ENCODE measurements around the gene PTCH1. TPM values are rescaled to one million over a fixed set of nuclear protein-coding genes. Genes with fewer than 3 reads are reported as not detected.

The PTCH1 gene
- total RNA-seq, 2 experiments from 2014 or later = 5.4 to 7.3 TPM

DNA sequence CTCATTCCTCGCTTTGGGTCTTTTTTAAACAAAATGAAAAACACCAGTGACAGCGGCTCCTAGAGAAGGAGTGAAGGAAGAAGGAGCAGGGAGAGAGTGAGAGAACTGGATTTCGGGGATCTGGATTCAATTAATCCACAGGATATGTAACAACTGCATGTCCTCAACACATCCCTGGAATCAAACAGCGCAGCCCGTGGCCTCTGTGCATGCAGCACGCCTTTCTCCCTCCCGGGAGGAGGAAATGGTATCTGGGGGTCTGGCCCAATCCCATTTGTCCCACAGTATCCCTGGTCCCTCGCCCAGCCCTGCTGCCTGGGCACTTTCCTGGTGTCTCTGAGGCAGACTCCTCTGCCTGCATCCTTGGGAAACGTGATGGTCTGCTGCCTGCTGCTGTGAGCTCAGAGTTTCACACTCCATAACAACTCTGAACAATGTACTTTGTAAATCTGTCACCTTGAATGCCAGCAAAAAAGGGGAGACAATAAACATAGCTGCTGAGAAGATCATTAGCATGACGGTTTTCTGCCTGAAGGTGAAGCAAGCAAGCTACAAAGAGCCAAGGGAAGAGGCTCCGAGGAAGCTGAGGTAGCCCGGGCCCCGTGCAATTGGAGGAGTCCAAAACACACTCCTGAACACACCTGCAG is 56.1 kb downstream of the PTCH1 start:
- ChIA-PET POLR2A (interaction anchor here (2.3 kb wide), 1 partner anchor 16 kb away, joined by 7 read pairs; no protein-coding TSS in a partner anchor), CTCF (interaction anchor here (2.0 kb wide), 1 partner anchor 9 kb away, joined by 6 read pairs; no protein-coding TSS in a partner anchor)
- Mint-ChIP-seq H3K9me3 (no peaks in the 10 kb centered on the region), H3K4me3 (no peak overlapping the region), H3K4me1 (ENCODE audit: low read depth) (peaks cover 30% of the 10 kb centered on the region), H3K27ac (no peak overlapping the region), H3K27me3 (peaks cover 1% of the 10 kb centered on the region), H3K36me3 (ENCODE audit: low read depth) (peaks cover 16% of the 10 kb centered on the region)
- intact Hi-C loops (cut with micrococcal nuclease) = loop anchor here (5.0 kb wide), 1 partner anchor 42 kb away; no protein-coding TSS in a partner anchor
- ATAC-seq (no peak), DNase-seq (no peak)
- TF ChIP-seq, protein P1, sequence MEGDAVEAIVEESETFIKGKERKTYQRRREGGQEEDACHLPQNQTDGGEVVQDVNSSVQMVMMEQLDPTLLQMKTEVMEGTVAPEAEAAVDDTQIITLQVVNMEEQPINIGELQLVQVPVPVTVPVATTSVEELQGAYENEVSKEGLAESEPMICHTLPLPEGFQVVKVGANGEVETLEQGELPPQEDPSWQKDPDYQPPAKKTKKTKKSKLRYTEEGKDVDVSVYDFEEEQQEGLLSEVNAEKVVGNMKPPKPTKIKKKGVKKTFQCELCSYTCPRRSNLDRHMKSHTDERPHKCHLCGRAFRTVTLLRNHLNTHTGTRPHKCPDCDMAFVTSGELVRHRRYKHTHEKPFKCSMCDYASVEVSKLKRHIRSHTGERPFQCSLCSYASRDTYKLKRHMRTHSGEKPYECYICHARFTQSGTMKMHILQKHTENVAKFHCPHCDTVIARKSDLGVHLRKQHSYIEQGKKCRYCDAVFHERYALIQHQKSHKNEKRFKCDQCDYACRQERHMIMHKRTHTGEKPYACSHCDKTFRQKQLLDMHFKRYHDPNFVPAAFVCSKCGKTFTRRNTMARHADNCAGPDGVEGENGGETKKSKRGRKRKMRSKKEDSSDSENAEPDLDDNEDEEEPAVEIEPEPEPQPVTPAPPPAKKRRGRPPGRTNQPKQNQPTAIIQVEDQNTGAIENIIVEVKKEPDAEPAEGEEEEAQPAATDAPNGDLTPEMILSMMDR (IDR thresholded peaks at IDR 0.05) = no peak

DNA sequence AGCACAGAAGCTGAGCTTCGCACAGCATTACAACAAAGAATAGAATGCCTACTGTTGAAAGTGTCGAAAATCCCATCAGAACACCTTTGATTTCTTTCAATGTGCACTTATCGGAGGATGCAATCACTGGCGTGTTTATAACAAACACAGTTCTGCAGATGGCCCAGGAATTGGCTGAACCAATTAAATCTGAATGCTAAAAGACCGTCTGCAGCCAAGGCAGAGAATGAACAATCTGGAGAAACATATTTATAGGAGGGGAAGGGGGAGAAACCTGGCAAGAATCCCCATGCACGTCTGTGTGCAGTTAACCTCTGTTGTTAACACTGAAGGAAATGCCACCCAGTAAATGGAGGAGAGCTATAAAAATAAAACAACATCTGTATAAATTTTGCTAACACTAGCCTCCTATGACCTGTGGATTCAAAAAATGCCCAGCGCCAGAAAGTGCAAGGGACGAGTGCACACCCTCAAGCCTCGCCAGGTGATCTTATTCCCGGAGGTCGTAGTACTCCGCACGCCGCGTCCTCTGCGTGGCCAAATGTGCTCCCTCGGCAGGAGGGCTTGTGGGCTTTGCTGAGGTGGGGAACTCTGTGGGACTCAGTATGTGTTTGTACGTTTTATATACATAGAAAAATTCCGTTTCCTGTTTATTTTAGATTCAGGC is 56.8 kb downstream of the PTCH1 start:
- H3K27me3 Mint-ChIP-seq = peaks cover 1% of the 10 kb centered on the region
- intact Hi-C loops (cut with micrococcal nuclease) = loop anchor here (5.0 kb wide), 1 partner anchor 42 kb away; no protein-coding TSS in a partner anchor
- no peak overlapping the region for H3K4me3 Mint-ChIP-seq
- CTCF ChIA-PET = interaction anchor here (2.0 kb wide), 1 partner anchor 9 kb away, joined by 6 read pairs; no protein-coding TSS in a partner anchor
- peaks cover 30% of the 10 kb centered on the region for H3K4me1 Mint-ChIP-seq (ENCODE audit: low read depth)
- no peaks in the 10 kb centered on the region for H3K9me3 Mint-ChIP-seq
- TF ChIP-seq, protein P1 (IDR thresholded peaks at IDR 0.05) = no peak
- H3K27ac Mint-ChIP-seq = no peak overlapping the region
- POLR2A ChIA-PET = interaction anchor here (0.6 kb wide), 1 partner anchor 1197 kb away, joined by 4 read pairs; no protein-coding TSS in a partner anchor
- ATAC-seq = no peak
- no peak for DNase-seq
- peaks cover 15% of the 10 kb centered on the region for H3K36me3 Mint-ChIP-seq (ENCODE audit: low read depth)

DNA sequence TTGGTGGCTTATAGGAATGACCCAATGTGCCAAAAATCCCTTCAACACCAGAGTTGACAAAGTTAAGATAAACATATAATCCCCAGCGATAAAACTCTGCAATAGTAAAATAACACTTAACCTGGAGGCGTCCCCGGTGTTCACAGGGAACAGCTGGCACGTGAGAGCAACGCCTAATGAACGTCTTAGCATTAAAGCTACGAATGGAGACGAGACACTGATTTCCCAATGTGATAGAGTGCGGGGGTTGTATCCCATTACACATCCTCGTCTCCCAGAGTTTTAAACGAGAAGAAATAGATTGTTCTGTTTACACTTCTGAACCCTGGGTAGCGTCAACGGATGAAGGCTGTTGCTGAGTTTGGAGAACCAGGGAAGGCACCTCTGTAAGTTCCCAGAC is 57.6 kb downstream of the PTCH1 start:
- Mint-ChIP-seq H3K27ac (no peak overlapping the region), H3K9me3 (no peaks in the 10 kb centered on the region), H3K4me3 (no peak overlapping the region), H3K27me3 (peaks cover 1% of the 10 kb centered on the region), H3K4me1 (ENCODE audit: low read depth) (peaks cover 30% of the 10 kb centered on the region), H3K36me3 (ENCODE audit: low read depth) (peaks cover 10% of the 10 kb centered on the region)
- TF ChIP-seq, protein P1 (IDR thresholded peaks at IDR 0.05) = no peak
- ChIA-PET CTCF (no interaction called here), POLR2A (no interaction called here)
- DNase-seq (no peak), ATAC-seq (no peak)
- intact Hi-C loops (cut with micrococcal nuclease) = no loop called here

DNA sequence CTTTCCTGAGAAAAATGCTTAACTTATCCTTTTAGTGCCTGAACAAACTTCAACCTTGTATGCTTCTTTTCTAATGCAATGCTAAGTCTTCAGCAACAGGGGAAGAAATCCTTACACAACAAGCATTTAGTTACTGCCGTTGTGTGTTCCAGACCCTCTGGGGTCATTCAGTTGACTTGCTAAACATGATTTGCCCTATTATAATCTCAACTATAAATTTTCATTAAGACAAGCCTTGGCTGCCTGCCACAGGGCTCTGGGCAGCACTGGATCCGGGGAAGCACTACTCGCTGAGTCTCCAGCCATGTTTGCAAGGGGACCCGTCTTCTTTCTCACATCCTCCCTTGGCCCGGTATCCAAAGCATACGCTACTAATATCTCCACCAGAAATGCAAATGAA is 58.1 kb downstream of the PTCH1 start:
- intact Hi-C loops (cut with micrococcal nuclease) = no loop called here
- Mint-ChIP-seq H3K27me3 (peaks cover 1% of the 10 kb centered on the region), H3K4me1 (ENCODE audit: low read depth) (peaks cover 28% of the 10 kb centered on the region), H3K36me3 (ENCODE audit: low read depth) (peaks cover 10% of the 10 kb centered on the region), H3K27ac (no peak overlapping the region), H3K9me3 (no peaks in the 10 kb centered on the region), H3K4me3 (no peak overlapping the region)
- ChIA-PET CTCF (no interaction called here), POLR2A (interaction anchor here (0.7 kb wide), 1 partner anchor 269 kb away, joined by 3 read pairs; no protein-coding TSS in a partner anchor)
- ATAC-seq (no peak), DNase-seq (no peak)
- TF ChIP-seq, protein P1 (IDR thresholded peaks at IDR 0.05) = no peak

DNA sequence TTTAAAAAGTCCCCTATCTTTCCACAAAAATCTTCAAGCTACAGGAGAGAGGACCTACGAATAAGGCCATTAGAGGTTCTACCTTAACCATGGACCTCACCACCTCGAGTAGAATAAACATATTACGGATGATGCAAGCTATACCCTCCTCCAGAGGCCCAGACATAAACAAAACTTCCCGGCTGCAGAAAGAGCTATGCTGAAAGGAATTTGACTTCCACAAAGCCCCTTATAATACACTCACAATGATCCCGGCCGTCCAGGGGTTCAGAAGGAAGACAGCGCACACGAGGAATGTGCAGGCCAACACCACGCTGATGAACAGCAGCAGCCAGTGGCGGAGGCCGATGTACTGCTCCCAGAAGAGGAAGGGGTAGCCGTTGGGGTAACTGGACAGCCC is 59.0 kb downstream of the PTCH1 start:
- no peaks in the 10 kb centered on the region for H3K9me3 Mint-ChIP-seq
- no peak for ATAC-seq
- peaks cover 20% of the 10 kb centered on the region for H3K4me1 Mint-ChIP-seq (ENCODE audit: low read depth)
- H3K27ac Mint-ChIP-seq = no peak overlapping the region
- ChIA-PET CTCF (interaction anchor here (1.1 kb wide), 1 partner anchor 15 kb away, joined by 3 read pairs; no protein-coding TSS in a partner anchor), POLR2A (no interaction called here)
- no peaks in the 10 kb centered on the region for H3K27me3 Mint-ChIP-seq
- H3K36me3 Mint-ChIP-seq (ENCODE audit: low read depth) = peaks cover 10% of the 10 kb centered on the region
- H3K4me3 Mint-ChIP-seq = no peak overlapping the region
- intact Hi-C loops (cut with micrococcal nuclease) = no loop called here
- DNase-seq = no peak
- TF ChIP-seq, protein P1 (IDR thresholded peaks at IDR 0.05) = no peak

Measured in activated CD8-positive, alpha-beta T cell treated with anti-CD3 and anti-CD28 coated beads for 36 hours (primary cell).